Measurements from ENCODE around the gene SNTA1.

The SNTA1 gene

DNA sequence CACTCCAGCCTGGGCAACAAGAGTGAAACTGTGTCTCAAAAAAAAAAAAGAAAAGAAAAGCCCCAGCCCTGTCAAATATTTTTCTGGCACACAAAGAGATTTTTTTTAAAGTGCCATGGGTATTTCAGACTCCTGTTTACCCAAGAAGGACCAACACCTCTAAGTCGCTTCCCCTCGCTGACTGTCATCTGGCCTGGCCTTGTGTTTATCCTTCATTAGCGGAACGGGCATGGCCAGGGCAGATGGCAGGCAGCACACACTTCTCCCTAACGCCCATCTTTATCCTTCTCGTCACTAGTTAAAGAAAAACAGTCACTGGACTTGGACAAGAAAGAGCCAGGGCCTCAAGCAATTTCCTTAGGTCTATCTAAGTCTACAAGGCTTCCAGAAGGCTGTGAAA, 39.0 kb upstream of the SNTA1 start:
- DNase-seq (ENCODE audit: low read depth): no peak
- H3K4me3 ChIP-seq (ENCODE audit: low read length): no peak overlapping the region
- TF ChIP-seq, protein P1, sequence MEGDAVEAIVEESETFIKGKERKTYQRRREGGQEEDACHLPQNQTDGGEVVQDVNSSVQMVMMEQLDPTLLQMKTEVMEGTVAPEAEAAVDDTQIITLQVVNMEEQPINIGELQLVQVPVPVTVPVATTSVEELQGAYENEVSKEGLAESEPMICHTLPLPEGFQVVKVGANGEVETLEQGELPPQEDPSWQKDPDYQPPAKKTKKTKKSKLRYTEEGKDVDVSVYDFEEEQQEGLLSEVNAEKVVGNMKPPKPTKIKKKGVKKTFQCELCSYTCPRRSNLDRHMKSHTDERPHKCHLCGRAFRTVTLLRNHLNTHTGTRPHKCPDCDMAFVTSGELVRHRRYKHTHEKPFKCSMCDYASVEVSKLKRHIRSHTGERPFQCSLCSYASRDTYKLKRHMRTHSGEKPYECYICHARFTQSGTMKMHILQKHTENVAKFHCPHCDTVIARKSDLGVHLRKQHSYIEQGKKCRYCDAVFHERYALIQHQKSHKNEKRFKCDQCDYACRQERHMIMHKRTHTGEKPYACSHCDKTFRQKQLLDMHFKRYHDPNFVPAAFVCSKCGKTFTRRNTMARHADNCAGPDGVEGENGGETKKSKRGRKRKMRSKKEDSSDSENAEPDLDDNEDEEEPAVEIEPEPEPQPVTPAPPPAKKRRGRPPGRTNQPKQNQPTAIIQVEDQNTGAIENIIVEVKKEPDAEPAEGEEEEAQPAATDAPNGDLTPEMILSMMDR (conservative IDR thresholded peaks at IDR 0.05; ENCODE audit: low read depth, low read length): no peak

DNA sequence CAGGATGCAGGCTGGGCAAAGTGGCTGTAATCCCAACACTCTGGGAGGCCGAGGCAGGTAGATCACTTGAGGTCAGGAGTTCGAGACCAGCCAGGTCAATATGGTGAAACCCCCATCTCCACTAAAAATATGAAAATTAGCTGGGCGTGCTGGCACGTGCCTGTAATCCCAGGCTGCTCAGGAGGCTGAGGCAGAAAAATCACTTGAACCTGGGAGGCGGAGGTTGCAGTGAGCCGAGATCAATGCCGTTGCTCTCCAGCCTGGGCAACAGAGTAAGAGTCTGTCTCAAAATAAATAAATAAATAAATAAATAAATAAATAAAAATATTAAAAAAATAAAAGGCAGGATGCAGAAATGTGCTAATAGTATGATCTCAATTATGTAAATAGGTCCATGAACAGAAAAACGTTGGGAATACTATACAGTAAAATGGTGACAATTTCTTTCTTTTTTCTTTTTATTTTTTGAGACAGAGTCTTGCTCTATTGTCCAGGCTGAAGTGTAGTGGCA, 37.9 kb upstream of the SNTA1 start:
- TF ChIP-seq, protein P1 (conservative IDR thresholded peaks at IDR 0.05; ENCODE audit: low read depth, low read length): no peak
- no peak overlapping the region for H3K4me3 ChIP-seq (ENCODE audit: low read length)
- no peak for DNase-seq (ENCODE audit: low read depth)

GRCh38 chr20:33480048-33480447, 36.5 kb upstream of the SNTA1 start:
- TF ChIP-seq, protein P1 (conservative IDR thresholded peaks at IDR 0.05; ENCODE audit: low read depth, low read length): no peak
- DNase-seq (ENCODE audit: low read depth): no peak
- H3K4me3 ChIP-seq (ENCODE audit: low read length): no peak overlapping the region

GRCh38 chr20:33477386-33478234, 34.0 kb upstream of the SNTA1 start:
- TF ChIP-seq, protein P1 (conservative IDR thresholded peaks at IDR 0.05; ENCODE audit: low read depth, low read length): no peak
- DNase-seq (ENCODE audit: low read depth): no peak
- H3K4me3 ChIP-seq (ENCODE audit: low read length): no peak overlapping the region

DNA sequence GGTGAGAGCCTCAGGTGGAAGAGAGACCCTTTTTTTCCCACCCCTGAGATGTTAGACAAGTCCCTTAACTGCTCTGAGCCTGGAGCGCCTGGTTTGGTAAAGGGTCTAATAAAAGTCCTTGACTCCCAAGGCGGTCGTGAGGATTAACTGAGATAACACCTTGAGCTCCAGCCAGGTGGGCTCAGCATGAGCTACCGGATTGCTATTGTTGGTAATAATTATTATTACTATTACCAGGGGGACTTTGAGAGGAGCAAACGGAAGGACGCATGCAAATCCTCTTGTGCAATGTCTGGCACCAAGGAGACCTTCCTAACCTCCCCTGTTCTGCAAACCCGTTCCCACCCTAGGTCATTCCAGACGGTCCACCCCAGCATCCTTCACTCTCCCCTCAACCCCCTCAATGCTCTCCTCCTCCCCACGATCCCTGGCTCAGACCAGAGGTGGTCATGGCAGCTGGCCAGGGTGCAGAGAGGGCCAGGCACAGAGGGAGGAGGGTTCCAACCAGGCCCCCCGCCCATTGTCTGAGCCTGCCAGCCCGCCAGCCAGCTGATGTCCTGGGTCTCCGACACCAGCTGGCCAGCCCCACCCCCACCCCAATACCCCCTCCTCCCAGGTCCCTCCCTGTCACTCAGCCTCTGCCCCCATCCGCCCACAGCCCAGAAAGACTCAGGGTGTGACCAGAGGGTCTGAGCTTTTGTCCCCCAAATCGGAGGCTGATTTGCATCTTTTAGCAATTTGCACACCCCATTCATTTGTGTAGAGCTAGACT, 32.0 kb upstream of the SNTA1 start:
- no peak overlapping the region for H3K4me3 ChIP-seq (ENCODE audit: low read length)
- TF ChIP-seq, protein P1 (conservative IDR thresholded peaks at IDR 0.05; ENCODE audit: low read depth, low read length): no peak
- DNase-seq (ENCODE audit: low read depth): no peak

GRCh38 chr20:33474963-33475362, 31.4 kb upstream of the SNTA1 start:
- no peak for DNase-seq (ENCODE audit: low read depth)
- TF ChIP-seq, protein P1 (conservative IDR thresholded peaks at IDR 0.05; ENCODE audit: low read depth, low read length): no peak
- no peak overlapping the region for H3K4me3 ChIP-seq (ENCODE audit: low read length)

All from retinal pigment epithelial cell (primary cell).